CD14-positive monocyte (primary cell): ENCODE results near the gene DYNLT2. TPM values are rescaled to one million over a fixed set of nuclear protein-coding genes. Genes with fewer than 3 reads are reported as not detected.

ENCODE experiments used
- DNase-seq, 3 donors: peaks; one replicate each; pipeline ENCODE4 v3.0.0-alpha.2; 2011 to 2022
- H2AFZ ChIP-seq: 2 replicates; pipeline ENCODE4 v1.6.0; 2012; ENCODE audit warnings: mild to moderate bottlenecking, low read depth, low read length, inconsistent platforms; ENCODE audit not compliant: insufficient read depth, poor library complexity, severe bottlenecking
- H3K27ac ChIP-seq, 2 donors: 1 replicate in 1 of 2; 2 replicates in 1 of 2; pipeline ENCODE4 v1.5.1; 2012 to 2013; ENCODE audit warnings: low read length in 2 of 2, control low read depth in 1 of 2, inconsistent platforms in 1 of 2, low read depth in 1 of 2, mild to moderate bottlenecking in 1 of 2
- H3K27me3 ChIP-seq, 2 donors: one replicate each; pipeline versions ENCODE4 v1.6.0 to v1.6.1; 2011 to 2013; ENCODE audit warnings: low read length in 2 of 2; ENCODE audit not compliant: control insufficient read depth in 2 of 2, insufficient read depth in 2 of 2
- H3K36me3 ChIP-seq, 2 donors: replicated peaks in 1 of 2; 1 replicate in 1 of 2; 2 replicates in 1 of 2; pipeline versions ENCODE4 v1.5.1 to v1.6.1; 2012 to 2013; ENCODE audit warnings: low read length in 2 of 2, control low read depth in 1 of 2, inconsistent platforms in 1 of 2, mild to moderate bottlenecking in 1 of 2; ENCODE audit not compliant: insufficient read depth in 2 of 2, control insufficient read depth in 1 of 2
- H3K4me1 ChIP-seq, 2 donors: 1 replicate in 1 of 2; 2 replicates in 1 of 2; pipeline versions ENCODE4 v1.5.1 to v1.6.1; 2012 to 2013; ENCODE audit warnings: low read length in 2 of 2, control low read depth in 1 of 2, inconsistent platforms in 1 of 2, mild to moderate bottlenecking in 1 of 2, moderate library complexity in 1 of 2; ENCODE audit not compliant: insufficient read depth in 2 of 2, control insufficient read depth in 1 of 2
- H3K4me2 ChIP-seq: replicated peaks from 2 replicates; pipeline ENCODE3; 2012; ENCODE audit warnings: low read length, moderate library complexity, mild to moderate bottlenecking; ENCODE audit not compliant: poor library complexity, severe bottlenecking; ENCODE audit errors: extremely low read depth
- H3K4me3 ChIP-seq, 3 experiments: fragments of 200-600 bp in 1 of 3; sonication (generic) in 1 of 3; replicated peaks in 1 of 3; 1 replicate in 2 of 3; 2 replicates in 1 of 3; pipeline ENCODE4 v1.5.1; 2011 to 2013; ENCODE audit warnings: low read length in 3 of 3, mild to moderate bottlenecking in 3 of 3, control low read depth in 2 of 3, low read depth in 2 of 3, inconsistent platforms in 1 of 3, moderate library complexity in 1 of 3
- H3K79me2 ChIP-seq: 2 replicates; pipeline ENCODE4 v1.6.0; 2012; ENCODE audit warnings: mild to moderate bottlenecking, control low read depth, inconsistent platforms, low read length, moderate library complexity; ENCODE audit not compliant: insufficient read depth
- H3K9ac ChIP-seq: 2 replicates; pipeline ENCODE4 v1.6.0; 2017; ENCODE audit warnings: low read length, mild to moderate bottlenecking; ENCODE audit not compliant: insufficient read depth, poor library complexity, severe bottlenecking
- H3K9me3 ChIP-seq, 2 donors: replicated peaks in 1 of 2; 1 replicate in 1 of 2; 2 replicates in 1 of 2; pipeline versions ENCODE4 v1.5.1 to v1.6.1; 2012 to 2013; ENCODE audit warnings: low read length in 2 of 2, control low read depth in 1 of 2; ENCODE audit not compliant: control insufficient read depth in 1 of 2, insufficient read depth in 1 of 2
- H4K20me1 ChIP-seq: 2 replicates; pipeline ENCODE4 v1.6.0; 2012; ENCODE audit warnings: mild to moderate bottlenecking, low read length, control low read depth, moderate library complexity; ENCODE audit not compliant: insufficient read depth
- H3K27ac Mint-ChIP-seq, 7 donors: one replicate each; pipeline ENCODE4 v1.8.0; 2020; ENCODE audit warnings: mild to moderate bottlenecking in 7 of 7, mixed read lengths in 7 of 7, moderate library complexity in 6 of 7, inconsistent platforms in 2 of 7
- H3K27me3 Mint-ChIP-seq, 3 donors: one replicate each; pipeline ENCODE4 v1.8.0; 2021 to 2022; ENCODE audit warnings: low read depth in 3 of 3, mild to moderate bottlenecking in 3 of 3, mixed read lengths in 3 of 3, moderate library complexity in 3 of 3, inconsistent platforms in 1 of 3
- H3K36me3 Mint-ChIP-seq, 2 donors: one replicate each; pipeline ENCODE4 v1.8.0; 2020; ENCODE audit warnings: mixed read lengths in 2 of 2, inconsistent platforms in 1 of 2, mild to moderate bottlenecking in 1 of 2
- H3K4me1 Mint-ChIP-seq: one replicate; pipeline ENCODE4 v1.8.0; 2020; ENCODE audit warnings: mild to moderate bottlenecking, mixed read lengths
- H3K4me3 Mint-ChIP-seq, 2 donors: one replicate each; pipeline ENCODE4 v1.8.0; 2020; ENCODE audit warnings: mild to moderate bottlenecking in 2 of 2, mixed read lengths in 2 of 2, moderate library complexity in 1 of 2
- H3K9me3 Mint-ChIP-seq, 7 donors: one replicate each; pipeline ENCODE4 v1.8.0; 2020 to 2022; ENCODE audit warnings: mixed read lengths in 7 of 7, mild to moderate bottlenecking in 6 of 7, moderate library complexity in 6 of 7, inconsistent platforms in 2 of 7
- CTCF ChIP-seq: fragments of 200-600 bp; IDR thresholded peaks from one replicate; pipeline ENCODE4 v1.8.0; 2022; ENCODE audit warnings: antibody characterized with exemption, mild to moderate bottlenecking
- WGBS: methylation state at CpG from one replicate; pipeline ENCODE4 v1.1.5; 2013; ENCODE audit warnings: missing lambda C conversion rate; ENCODE audit not compliant: insufficient coverage; 5-methylcytosine and 5-hydroxymethylcytosine counted together
- intact Hi-C, 2 donors: fragments of 100-400 bp; cut with micrococcal nuclease; formaldehyde crosslinking; loops; one replicate each; pipeline versions ENCODE4 v1.15.0 to v1.15.1; 2023
- polyA plus RNA-seq, 3 donors: library from polyadenylated mRNA; depleted of rRNA in 1 of 3; unstranded in 2 of 3; stranded (reverse) in 1 of 3; fragments of 300-500 nt in 2 of 3; fragments of >200 nt in 1 of 3; fragmentation: Illumina TruSeq in 2 of 3; gene quantifications; 1 replicate in 2 of 3; 2 replicates in 1 of 3; pipeline ENCODE4 v1.2.3, GENCODE V29; 2012 to 2021

DYNLT2 gene
- polyA plus RNA-seq, 3 donors, result 0.19 to 1.5 (median 0.86) TPM

GRCh38 chr6:169788809-169789145, 37.4 kb upstream of the DYNLT2 start:
- Histone ChIP-seq H3K27me3 (peaks cover 0 to 22% of the 10 kb centered on the region in 2 donors), H3K79me2 (no peaks in the 10 kb centered on the region), H3K9me3 (no peaks in the 10 kb centered on the region), H2AFZ (no peak overlapping the region), H3K4me2 (no peak overlapping the region), H3K9ac (no peak overlapping the region), H3K4me1 (peaks cover 12 to 13% of the 10 kb centered on the region in 2 donors), H3K4me3 (no peak overlapping the region), H4K20me1 (no peaks in the 10 kb centered on the region), H3K27ac (no peak overlapping the region), H3K36me3 (no peaks in the 10 kb centered on the region)
- H3K4me3 Mint-ChIP-seq, result peak overlapping the region in 1 of 2 donors; percentile 69
- H3K27ac Mint-ChIP-seq, result no peak overlapping the region
- peaks cover 0 to 2% of the 10 kb centered on the region in 2 donors for H3K36me3 Mint-ChIP-seq
- H3K27me3 Mint-ChIP-seq, result peaks cover 20 to 35% (median 29%) of the 10 kb centered on the region in 3 donors
- intact Hi-C loops, result no loop called here
- DNase-seq, result no peak
- WGBS, result 91% methylated on average over 4 of the region's 4 CpGs
- no peak for TF ChIP-seq CTCF
- peaks cover 15% of the 10 kb centered on the region for H3K4me1 Mint-ChIP-seq
- H3K9me3 Mint-ChIP-seq, result peaks cover 0 to 2% (median 0%) of the 10 kb centered on the region in 7 donors

- H3K36me3 Mint-ChIP-seq, result peaks cover 2 to 7% of the 10 kb centered on the region in 2 donors
- no peak overlapping the region for H3K4me2 ChIP-seq
- H3K27ac Mint-ChIP-seq, result no peak overlapping the region
- H2AFZ ChIP-seq, result no peak overlapping the region
- H3K9me3 Mint-ChIP-seq, result peaks cover 0 to 3% (median 0%) of the 10 kb centered on the region in 7 donors
- H3K9ac ChIP-seq, result no peak overlapping the region
- no peak overlapping the region for H3K4me3 Mint-ChIP-seq
- H3K36me3 ChIP-seq, result no peaks in the 10 kb centered on the region
- intact Hi-C loops, result no loop called here
- no peaks in the 10 kb centered on the region for H3K79me2 ChIP-seq
- H3K4me1 Mint-ChIP-seq, result peaks cover 15% of the 10 kb centered on the region
- peaks cover 0 to 22% of the 10 kb centered on the region in 2 donors for H3K27me3 ChIP-seq
- TF ChIP-seq CTCF, result no peak
- H3K4me1 ChIP-seq, result peaks cover 12 to 13% of the 10 kb centered on the region in 2 donors
- no peak overlapping the region for H3K4me3 ChIP-seq
- H4K20me1 ChIP-seq, result no peaks in the 10 kb centered on the region
- DNase-seq, result no peak
- H3K27me3 Mint-ChIP-seq, result peaks cover 20 to 35% (median 29%) of the 10 kb centered on the region in 3 donors
- H3K9me3 ChIP-seq, result no peaks in the 10 kb centered on the region
- H3K27ac ChIP-seq, result no peak overlapping the region
- 94% methylated on average over 4 of the region's 7 CpGs for WGBS
These were observed 36.4 kb upstream of the DYNLT2 start for GRCh38 chr6:169787797-169788196.
